ENCODE data around the gene PDE8B.

PDE8B gene

DNA sequence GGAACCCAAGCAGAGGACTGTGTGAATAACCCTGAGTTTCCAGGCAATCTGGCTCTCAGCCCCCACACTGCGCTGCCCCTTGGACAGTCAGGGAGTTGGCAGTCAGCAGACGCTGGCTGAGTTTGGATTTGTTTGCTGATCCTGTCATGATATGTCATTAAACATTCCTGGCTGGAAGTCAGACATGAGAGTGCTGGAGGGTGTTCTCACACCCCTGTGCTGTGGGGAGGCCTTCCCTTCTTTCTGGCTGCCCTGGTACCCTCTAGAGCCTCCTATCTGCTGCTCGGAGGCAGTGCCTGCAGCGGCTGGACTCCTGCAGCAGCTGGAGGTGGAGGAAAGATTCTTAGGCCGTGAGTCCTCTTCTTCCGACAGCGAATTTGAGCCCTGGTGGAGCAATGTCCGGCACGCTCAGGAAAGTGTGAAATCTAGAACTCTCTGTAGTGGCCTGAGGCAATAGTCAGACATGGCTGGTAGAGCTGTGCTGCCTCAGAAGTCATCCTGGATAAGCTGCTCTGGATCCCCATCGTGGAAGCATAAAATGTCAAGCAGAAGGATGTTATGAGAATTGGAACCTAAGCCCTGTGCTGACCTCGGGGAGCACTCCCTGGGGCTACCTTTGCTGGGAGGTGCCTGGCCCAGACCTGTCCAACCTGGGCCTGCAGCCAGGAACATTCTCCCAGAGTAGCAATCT, 72.0 kb downstream of the PDE8B start:
- in situ Hi-C loops (cut with MboI; ENCODE audit: low sequenced_read_pairs): no loop called here

DNA sequence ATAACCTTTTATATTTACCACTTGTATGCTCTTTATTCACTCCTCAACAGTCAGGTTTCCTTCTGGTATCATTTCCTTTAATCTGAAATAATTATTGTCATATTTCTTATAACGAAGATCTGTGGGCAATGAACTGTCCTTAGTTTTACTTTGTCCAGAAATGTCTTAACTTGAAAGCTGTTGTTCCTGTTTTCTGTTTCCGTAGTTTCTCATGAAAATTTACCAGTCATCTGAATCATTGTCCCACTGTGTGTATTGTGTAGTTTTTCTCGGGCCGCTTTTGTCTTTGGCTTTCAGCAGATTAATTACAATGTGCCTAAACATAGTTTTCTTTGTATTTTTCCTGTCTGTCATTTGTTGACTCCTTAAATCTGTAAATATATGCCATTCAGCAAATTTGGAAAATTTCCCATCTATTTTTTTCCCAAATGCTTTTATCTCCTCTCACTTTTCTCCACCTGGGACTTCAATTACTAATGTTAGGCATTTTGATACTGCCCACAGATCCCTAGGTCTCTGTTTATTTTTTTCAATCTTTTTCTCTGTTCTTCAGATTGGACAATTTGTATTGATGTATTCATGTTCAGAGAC, 74.9 kb downstream of the PDE8B start:
- in situ Hi-C loops (cut with MboI; ENCODE audit: low sequenced_read_pairs): no loop called here

DNA sequence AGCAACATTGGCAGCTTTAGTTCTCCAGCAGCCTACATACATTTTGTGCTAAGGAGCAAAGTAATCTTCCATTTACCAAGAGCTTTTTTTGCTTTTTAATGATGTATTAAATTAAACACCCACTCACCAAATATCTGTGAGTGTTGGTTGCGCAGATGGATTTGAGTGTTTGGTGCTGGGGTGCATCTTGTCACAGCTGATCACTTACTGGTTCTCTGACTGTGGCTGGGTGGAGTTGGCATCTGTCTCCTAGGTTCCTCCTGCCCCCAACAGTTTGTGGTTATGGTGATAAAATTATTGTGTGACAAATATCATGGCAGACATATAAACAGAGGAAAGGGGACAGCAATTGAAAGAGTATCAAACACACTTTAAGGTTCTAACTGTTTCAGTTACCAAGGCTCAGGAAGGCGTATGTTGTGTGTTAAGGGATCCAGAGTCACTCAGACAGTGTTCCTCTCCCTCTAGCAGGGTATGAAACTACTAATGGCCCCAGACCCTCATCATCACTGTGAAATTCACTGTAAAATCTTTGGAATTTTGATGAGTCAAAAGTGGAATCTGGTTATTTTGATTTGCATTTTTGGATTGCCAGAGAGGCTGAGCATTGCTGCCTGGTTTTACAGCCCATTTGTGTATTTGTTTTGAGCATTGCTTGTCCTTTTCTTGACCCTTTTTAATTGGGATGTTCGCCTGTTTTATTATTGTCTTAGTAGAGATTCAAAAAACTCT, 81.7 kb downstream of the PDE8B start:
- in situ Hi-C loops (cut with MboI; ENCODE audit: low sequenced_read_pairs): no loop called here

DNA sequence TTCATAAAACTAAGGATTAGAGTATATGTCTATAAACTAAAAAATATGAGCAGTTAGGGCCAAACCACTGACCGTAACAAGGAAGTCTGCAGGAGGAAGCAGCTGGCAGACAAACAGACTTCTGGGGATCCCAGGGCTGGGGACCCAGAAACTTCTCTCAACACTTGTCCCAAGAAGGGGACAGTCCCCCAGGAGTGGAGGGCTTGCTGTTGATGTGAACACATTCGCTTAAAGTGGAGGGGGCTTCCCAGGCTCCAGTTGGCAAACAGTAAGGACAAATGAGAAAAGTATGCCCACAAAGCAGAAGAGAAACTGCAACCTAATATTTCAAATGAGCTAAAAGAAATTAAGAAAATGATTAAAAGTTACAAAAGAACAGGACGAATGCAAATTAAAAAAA, 83.7 kb downstream of the PDE8B start:
- in situ Hi-C loops (cut with MboI; ENCODE audit: low sequenced_read_pairs): no loop called here

DNA sequence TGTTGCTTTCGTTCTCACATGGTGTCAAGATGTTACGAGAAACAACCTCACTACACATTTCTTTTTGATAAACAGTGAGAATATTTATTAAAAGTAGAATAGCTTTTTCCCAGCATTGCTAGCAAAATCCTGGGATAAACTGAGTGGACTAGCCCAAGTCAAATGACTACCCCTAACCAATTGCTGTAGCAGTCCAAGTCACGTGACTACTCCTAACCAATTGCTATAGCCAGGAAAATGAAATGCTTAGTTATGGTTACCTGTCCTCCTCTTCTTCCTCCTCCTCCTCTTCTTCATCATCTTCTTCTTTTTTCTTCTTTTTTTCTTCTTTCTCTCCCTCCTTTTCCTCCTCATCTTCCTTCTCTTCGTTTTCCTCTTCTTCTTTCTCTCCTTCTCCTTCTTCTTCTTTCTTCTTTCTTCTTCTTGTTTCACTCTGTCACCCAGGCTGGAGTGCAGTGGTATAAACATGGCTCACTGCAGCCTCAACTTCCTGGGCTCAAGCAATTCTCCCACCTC, 85.4 kb downstream of the PDE8B start:
- in situ Hi-C loops (cut with MboI; ENCODE audit: low sequenced_read_pairs): no loop called here

DNA sequence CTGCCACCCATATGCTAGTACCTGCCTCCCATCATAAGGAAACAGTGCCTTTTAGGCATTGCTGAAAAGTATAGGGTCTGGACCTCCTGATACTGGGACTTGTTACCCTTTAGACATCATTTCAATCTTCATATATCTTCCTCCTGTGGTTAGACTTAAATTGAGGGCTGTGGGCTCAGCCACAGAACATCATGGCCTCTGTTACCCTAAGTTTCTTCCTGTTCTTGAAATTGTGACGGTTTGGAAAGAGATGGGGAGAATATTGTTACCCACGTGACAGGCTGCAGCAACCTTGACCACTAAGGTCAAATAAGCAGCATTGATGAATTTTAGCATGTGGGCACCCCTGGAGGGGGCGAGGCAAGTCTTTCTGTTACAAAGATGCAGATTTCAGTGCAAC, 87.7 kb downstream of the PDE8B start:
- in situ Hi-C loops (cut with MboI; ENCODE audit: low sequenced_read_pairs): no loop called here

DNA sequence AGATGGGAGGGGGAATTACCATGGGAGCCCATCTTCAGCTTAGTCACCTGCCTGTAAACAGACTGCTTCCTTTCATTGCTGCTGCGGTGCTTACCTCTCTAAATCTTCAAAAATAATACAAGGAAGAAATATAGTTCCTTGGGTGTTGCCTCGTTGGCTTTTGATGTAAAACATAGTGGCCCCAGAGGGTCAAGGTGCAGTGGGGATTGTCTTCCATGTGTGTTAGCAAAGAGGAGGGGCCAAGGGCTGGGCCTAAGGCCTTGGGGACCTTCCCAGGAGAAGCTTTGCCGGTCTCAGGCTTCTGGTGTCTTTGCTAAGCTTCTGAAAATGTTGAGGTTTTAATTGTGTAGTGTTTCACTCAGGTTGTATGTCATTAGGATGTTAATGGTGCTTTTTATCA, 90.0 kb downstream of the PDE8B start:
- in situ Hi-C loops (cut with MboI; ENCODE audit: low sequenced_read_pairs): no loop called here

DNA sequence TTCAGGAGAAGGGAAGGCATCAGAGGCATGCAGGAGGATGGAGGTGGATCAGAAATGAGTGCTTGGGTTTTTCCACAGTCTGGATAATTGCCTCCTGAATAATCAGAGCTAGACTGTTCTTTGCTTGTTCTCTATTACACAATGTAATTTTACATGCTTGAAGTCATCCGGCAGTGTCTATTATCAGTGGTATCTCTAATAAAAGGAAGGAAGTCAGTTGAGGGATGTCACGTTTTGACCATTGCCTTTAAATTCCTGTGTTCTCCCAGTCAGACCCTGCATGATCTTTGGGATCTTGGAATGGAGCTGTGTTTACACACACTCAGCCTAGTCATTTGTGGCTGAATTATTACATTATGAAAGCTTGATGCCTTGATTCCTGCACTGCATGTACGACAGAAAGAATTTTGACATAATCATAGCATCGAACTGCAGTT, 91.0 kb downstream of the PDE8B start:
- in situ Hi-C loops (cut with MboI; ENCODE audit: low sequenced_read_pairs): no loop called here

DNA sequence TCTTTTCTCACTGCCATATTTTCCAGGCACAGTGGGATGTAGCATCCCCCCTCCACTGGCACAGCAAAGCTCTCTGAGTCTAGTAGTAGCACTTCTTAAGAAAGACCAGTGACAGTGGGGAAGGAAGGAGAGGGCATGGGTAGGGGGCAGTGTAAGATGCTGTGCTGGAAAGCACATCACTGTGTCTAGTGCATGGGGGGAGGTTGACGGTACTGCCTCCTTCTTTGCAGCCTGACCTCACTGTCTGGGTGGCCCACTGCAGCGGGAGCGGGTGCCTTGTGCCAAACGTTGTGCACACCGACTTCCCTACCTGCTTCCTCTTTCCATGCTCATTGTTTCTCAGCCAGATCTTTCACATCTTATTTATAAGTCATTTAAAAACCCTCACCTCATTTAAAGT, 91.8 kb downstream of the PDE8B start:
- in situ Hi-C loops (cut with MboI; ENCODE audit: low sequenced_read_pairs): no loop called here

DNA sequence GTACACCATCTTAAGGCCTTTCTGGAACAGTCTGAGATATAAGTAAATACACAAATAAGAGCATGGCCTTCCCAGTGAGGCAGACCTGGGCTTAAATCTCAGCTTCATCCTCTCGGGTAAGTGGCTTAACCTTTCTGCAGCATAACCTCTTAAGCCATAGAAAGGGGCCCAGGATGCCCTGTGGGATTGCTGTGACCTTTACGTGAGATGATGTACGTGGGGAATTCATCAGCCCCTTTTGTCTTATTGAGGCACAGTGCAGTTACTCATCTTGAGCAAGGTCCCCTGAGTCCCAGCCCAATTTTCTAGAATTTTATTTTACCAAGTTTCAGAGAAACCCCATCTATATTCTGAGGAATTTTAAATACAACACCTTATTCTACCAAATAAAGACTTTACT, 92.2 kb downstream of the PDE8B start:
- in situ Hi-C loops (cut with MboI; ENCODE audit: low sequenced_read_pairs): no loop called here

DNA sequence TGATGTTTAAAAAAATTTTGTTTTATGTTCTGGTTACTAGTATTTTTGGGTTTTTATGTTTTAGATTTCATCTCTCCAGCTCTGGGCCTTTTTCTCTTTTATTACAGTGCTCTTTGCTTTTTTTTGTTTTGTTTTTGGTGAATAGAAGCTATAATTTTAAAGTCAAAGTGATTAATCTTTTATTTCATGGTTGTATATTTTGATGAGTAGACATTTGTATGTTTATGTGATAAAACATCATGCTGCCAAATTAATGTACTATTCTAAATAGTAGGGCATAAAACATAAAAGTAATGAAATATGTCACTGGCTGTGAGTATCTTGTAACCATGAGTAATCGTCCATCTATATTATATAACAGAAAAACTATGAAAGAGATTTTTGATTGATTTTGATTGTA, 93.9 kb downstream of the PDE8B start:
- in situ Hi-C loops (cut with MboI; ENCODE audit: low sequenced_read_pairs): no loop called here

DNA sequence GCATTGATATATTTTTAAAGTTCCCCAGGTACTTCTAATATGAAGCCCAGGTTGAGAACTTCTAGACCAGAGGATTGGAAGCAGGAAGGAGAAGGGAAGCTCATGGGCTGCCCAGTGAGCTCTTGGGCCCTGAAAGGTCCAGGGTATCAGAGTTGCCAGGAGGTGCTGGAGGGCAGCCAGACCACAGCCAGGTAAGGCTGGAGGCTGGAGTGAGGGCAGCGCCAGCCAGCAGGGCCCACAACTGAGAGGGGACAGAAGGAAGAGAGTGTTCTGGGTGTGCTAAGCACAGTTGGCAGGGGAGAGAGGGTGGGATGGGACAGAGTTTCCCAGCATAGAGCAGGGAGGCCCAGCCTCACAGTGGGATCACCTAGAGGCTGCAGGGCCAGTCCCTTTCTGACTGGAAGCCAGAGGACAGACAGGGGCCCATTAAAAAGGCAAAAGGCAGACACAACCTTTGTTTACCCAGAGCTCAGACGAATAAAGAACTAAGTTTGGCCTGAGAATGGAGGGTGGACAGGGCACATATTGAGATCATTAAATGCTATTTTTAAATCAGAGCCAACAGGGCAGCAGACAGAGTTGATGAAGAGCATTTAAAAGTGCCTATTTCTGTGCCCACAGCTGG, 94.9 kb downstream of the PDE8B start:
- in situ Hi-C loops (cut with MboI; ENCODE audit: low sequenced_read_pairs): no loop called here

DNA sequence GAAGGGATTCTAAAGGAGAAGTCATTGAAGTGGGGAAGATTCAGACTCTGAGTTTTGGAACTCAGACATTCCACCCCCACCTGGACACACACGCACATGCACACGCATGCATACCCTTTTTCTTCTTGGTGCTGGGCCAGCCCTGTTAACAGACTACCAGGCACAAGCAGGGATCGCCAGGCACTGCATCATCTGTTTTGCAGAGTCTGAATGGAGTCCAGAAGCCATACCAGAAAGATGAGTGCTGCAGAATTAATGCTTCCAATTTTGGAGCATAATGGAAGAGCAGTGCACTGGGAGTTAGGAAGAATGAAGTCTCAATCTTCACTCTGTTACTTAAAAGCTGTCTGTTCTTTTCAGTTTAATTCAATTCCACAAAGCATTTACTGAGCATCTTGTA, 95.5 kb downstream of the PDE8B start:
- in situ Hi-C loops (cut with MboI; ENCODE audit: low sequenced_read_pairs): no loop called here

DNA sequence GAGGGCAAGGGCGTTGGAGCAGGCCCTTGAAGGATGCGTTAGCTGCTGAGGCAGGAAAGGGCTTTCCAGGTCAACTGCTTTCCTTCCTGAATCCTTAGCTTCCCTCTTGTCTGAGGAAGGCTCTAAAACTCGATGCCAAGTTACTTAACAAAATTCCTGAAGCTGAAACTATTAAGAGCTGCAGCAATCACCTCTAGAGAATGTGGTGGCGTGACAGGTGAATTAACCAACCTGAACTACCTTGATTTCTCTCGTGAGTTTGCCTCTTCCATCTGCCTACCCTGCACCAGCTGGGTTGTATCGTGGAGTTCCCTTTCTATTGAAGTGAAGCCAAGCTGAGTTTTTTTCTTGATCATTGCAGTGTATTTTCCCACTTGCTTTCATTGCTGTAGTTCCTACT, 96.1 kb downstream of the PDE8B start:
- in situ Hi-C loops (cut with MboI; ENCODE audit: low sequenced_read_pairs): no loop called here

DNA sequence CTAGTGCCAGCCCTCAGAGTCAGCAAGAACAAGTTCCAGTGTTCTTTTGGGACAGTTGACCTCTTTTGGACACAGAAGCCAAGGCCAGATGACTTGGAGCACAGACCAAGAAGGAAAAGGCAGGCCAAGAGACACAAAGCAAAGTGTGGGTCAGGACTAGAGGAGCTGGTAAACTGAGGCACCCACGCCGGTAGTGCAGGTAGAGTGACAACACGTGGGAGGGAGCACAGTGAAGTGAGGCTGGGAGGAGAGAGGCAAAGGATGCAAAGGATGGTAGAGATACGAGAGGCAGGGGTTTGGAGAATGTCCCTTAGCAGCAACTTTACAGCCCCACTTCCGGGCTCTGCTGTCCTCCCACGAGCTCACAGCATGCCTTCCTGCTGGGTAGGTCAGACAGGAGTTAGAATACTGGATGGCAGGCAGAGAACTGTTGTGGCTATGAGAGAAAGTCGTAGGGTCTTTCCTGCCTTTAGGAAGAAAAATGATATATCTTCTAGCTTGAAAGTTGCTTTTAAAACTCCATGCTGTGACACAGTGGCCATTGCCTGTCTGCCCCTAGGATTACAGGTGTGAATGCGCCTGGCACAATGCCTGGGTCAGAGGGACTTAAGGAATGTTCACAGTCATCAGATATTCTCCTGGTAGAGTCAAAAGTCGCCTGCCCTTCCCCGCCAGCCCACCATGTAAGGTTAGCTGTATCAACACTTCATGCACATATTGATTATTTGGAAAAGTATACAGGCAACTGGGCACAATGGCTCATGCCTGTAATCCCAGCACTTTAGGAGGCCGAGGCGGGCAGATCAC, 97.9 kb downstream of the PDE8B start:
- in situ Hi-C loops (cut with MboI; ENCODE audit: low sequenced_read_pairs): no loop called here

DNA sequence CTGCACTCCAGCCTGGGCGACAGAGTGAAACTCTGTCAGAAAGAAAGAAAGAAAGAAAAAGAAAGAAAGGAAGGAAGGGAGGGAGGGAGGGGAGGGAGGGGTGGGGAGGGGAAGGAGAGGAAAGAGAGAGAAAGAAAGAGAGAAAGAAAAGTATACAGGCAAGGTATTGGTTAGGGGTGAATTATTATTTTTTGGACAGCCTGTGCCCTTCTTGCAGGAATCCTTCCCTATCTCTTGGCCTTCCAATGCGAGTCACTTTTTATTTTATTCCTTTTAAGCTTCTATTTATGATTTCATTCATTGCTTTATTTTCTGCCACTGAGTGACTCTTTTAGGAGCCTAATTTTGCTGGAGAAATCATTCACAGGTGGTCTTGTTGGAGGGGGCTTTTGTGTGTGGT, 98.7 kb downstream of the PDE8B start:
- in situ Hi-C loops (cut with MboI; ENCODE audit: low sequenced_read_pairs): no loop called here

DNA sequence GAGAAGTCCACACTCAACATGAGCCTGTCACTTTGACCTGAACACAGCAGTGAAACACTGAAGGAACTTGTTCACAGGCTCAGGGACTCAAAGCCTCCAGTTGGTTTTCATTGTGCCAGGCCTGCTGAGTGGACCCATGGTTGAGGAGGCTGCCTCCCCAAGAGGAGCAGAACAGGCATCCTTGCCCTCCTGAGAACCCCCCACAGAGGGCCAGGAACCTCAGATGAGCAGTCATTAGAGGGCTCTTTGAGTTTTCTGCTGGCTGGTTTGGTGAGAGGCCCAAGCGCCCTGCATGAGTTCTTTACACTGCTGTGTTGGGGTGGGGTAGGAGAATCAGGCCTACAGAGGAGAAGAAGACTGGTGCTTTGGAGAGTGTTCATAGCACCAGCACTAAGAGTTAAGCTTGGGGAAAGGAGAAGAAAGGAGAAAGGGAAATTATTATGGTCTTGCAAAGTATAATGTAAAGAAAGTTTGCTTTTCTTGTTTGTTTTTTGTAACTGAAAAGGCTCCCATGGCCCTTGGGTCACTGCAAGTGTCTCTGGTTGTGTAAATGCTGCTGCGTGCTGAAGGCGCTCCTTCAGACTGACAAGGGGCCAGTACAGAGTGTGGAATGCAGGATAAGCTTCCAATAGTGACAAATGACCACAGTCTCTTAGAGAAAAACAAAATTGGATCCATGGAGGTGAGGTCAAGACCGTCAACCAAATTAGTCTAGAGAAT, 100.2 kb downstream of the PDE8B start:
- in situ Hi-C loops (cut with MboI; ENCODE audit: low sequenced_read_pairs): no loop called here

DNA sequence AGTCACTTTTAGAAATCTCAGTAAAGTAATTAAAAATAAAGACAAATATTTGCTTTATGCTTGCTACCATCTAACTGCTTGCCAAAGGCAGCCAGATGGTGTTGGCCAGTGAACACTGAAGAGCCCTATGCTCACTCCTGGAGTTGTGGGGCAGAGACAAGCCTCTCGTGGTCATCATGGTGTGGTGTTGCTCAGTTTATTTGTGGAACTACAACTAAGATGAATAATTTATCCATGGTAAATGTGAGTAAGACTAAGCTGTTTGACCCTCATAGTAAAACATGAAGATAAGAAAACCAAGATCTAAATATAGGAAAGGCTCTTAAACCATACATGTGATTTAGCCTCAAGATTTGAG, 100.7 kb downstream of the PDE8B start:
- in situ Hi-C loops (cut with MboI; ENCODE audit: low sequenced_read_pairs): no loop called here

DNA sequence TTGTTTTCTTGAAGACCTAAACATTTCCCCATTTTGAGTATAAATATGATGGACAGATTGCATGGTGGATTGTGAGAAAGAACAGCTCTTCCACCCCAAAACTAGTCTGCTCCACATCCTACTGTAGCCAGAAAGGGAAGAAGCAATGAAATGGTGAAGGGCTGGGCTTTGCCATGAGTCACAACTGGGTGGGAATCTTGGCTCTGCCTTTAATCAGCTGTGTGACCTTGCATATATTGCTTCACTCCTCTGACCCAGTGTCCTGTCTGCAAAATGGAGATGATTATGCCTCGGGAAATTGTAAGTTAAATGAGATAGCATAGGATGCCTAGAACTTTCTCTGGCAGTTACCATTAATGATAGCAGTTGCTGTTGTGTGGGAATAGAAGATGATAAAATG, 101.9 kb downstream of the PDE8B start:
- in situ Hi-C loops (cut with MboI; ENCODE audit: low sequenced_read_pairs): no loop called here

All from hTERT RPE-1 (cell line).